NCI-H2227 treated with DMSO at 0.1 percent for 48 hours (cell line): ENCODE data around the gene CST6.
"Not testable (repeated sequence)": the region's sequence is repeated elsewhere in the genome, so short reads cannot be mapped to it uniquely, and the experiment has no call there.

Experiments used
- DNase-seq: peaks from one replicate; lab custom pipeline; 2025; lab: John Stamatoyannopoulos, UW

The CST6 gene

DNA sequence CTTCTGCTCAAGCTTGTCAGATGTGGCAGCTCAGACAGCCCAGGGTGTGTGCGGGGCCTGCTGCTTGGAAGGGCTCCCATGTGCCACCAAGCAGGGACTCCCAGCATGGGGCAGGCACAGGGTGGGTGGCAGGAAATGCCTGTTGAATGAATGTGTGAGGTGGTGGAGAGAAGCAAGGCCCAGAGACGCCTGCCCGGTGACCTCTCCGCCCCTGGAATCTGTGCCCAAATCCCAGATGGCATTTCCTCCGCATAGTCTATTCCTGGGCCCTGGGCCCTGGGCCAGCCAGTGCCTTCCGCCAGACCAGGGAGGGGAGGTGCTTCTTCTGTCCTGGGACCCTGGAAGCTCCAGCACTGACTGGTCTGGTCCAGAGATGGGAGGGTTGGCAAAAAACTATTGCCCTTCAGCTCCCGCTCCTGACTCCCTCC is 3.7 kb downstream of the CST6 start:
- DNase-seq, result no peak

GRCh38 chr11:66015936-66016792 is 4.4 kb downstream of the CST6 start:
- no peak for DNase-seq

- no peak for DNase-seq
These were observed 5.0 kb downstream of the CST6 start for GRCh38 chr11:66016793-66017177.

- no peak for DNase-seq
These were observed 5.5 kb downstream of the CST6 start for GRCh38 chr11:66017321-66017720.

DNA sequence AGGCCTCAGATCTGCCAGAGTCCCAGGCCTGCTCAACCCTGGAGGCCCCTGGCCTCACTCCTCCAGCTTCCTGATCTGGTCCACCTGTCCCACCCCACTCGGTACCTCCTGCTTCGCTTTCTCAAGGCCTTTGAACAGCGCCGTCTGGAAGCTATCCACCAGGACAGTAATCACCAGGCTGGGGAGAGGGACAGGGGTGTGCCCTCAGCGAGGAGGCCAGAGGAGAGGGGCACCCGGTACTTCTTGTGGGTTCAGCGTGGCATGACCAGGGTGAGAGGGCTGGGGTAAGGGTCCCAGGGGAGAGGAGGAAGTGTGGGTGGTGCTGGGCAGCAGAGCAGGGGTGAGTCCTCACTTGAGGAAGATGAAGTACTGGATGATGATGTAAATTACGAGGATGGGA is 8.4 kb downstream of the CST6 start:
- DNase-seq, result no peak

DNA sequence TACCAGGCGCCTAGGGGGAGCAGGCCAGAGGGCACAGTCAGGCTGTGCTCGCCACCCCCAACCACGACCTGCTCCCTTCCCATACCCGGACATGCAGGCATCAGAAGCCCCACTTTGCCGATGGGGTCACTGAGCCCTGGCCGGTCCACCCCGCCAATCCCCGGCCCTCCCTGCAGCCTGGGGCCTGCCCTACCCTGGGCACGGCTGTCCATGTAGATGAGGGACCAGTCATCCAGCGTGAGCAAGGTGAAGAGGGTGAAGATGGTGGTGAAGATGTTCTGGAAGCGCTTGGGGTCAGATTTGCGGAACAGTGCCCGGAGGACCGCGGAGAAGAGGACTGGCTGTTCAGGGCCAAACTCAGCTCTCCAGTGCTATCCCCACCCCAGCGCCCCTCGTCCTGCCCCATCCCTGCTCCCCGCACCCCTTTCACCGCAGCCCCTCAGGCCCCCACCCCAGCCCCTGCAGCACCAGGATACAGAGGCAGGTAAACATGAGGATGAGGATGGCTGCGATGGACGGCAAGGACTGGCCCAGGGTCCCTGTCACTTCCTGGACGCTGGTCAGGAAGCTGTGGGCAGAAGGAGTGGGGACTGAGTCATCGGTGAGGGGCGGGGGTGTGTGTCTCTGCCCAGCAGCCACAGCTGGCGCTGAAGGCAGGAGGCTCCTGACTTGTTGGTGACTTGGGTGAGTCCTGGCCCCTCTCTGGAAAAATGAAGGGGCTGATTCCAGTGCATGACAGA is 9.0 kb downstream of the CST6 start:
- DNase-seq, result no peak

- DNase-seq, result peak; percentile 52
These were observed 10.8 kb downstream of the CST6 start for GRCh38 chr11:66022401-66023185.

GRCh38 chr11:66023186-66023440 is 11.3 kb downstream of the CST6 start:
- DNase-seq, result not testable (repeated sequence)

DNA sequence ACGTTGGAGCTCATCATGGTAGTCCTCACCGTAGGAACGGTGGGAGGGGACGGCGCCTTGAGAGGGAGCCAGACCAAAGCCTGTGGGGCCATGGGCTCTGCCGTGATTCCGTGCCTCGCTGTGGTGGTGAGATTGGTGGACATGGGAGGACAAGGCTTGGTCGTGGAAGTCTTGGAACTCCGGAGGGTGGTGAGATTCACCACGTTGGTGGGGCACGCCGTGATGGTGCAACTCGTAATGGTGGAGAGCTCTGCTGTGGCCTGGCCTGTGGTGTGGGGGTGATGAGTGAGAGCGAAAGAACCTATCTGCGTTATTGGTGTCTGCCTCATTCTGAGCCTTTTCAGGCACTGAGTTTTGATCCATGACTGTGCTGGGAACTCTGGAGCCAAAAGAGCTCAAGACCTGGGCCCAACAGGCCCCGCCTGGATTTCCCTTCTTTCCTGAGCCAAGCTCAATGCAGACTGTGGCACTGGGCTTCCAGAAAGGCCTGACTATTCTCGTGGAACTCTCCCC is 14.3 kb downstream of the CST6 start, which contains the start of gene CATSPER1:
CATSPER1 (minus strand) TSS at position 463 of the 513 bp plus-strand sequence; CDS start at position 363, 100 bp downstream.
- no peak for DNase-seq

- DNase-seq, result no peak
These were observed 21.3 kb downstream of the CST6 start for GRCh38 chr11:66032957-66033735.

- DNase-seq, result no peak
These were observed 24.0 kb downstream of the CST6 start for GRCh38 chr11:66035653-66036333.

DNA sequence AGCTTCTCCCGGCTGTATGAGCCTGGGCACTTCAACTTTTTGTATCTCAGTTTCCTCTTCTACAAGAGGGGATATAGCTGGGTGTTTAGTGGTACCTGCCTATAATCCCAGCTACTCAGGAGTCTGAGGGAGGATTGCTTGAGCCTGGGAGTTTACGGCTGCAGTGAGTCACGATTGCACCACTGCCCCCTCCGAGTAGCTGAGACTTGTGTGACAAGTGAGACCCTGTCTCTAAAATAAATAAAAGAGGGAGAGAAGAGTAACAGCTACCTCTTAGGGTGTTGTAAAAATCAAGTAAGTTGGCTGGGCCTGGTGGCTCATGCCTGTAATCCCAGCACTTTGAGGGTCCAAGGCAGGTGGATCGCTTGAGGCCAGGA is 24.5 kb downstream of the CST6 start:
- DNase-seq, result no peak

DNA sequence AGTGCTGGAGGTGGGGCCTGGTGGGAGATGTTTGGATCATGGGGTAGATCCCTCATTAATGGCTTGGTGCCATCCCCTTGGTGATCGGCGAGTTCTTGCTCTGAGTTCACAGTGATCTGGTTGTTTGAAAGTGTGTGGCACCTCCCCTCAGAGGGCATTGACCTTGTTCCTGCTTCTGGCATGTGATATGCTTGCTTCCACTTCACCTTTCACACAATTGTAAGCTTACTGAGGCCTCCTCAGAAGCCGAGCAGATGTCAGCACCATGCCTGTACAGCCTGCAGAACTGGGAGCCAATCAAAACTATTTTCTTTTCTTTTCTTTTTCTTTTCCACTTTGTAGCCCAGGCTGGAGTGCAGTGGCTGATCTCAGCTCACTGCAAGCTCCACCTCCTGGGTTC is 25.5 kb downstream of the CST6 start:
- DNase-seq, result no peak

DNA sequence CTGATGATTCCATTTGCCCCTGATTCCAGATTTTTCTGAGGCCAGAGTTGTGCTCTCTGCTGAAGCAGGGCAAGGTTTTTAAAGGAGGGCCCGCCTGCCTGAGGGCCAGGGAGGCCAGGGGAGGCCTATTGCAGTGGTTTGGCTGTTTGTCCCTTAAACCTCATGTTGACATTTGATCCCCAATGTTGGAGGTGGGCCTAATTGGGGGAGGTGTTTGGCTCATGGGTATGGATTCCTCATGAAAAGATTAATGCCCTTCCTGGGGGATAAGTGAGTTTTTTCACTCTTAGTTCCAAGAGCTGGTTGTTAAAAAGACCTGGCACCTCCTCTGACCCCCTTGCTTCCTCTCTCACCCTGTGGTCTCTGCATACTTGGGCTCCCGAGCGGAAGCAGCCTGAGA is 28.0 kb downstream of the CST6 start:
- DNase-seq, result no peak

GRCh38 chr11:66042227-66042995 is 30.6 kb downstream of the CST6 start:
- no peak for DNase-seq

DNA sequence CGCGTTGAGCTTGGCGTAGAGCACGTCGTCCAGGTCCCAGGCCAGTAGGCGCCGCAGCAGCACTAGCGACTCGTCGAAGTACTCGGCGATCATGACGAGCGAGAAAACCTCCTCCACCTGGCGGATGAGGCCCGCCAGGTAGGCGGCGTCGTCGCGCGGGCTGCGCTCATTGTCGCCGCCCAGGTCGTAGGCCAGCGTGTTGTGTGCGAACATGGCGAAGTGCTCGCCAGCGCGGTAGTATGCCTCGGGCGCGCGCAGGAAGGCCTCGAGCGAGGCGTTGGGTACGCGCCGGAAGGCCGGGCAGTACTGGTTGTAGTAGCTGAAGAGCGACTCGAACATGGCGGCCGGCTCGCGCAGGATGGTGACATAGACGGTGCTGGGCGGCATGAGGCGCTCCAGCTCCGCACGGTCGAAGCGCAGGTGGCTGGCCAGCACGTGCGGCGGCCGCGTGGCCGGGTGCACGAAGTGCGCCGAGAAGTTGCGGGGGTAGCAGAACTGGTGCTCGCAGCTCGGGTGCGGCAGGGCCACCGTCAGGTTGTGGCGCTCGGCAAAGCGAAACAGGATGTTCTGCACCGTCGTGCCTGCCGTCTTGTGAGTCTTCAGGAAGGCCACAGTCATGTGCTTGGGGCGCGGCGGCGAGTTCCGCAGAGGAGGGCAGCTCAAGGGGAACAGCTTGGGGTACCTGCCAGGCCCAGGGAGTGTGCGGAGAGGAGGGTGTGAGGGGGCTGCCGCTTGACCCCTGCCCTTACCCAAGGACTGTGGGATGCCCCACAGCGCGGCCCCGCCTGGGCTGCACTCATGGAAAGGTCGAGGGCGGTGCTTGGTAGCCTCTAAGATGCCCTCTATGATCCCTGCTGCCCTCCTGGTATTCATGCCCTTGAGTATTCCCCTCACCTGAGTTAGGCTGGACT is 31.4 kb downstream of the CST6 start:
- no peak for DNase-seq

GRCh38 chr11:66044757-66045156 is 32.9 kb downstream of the CST6 start:
- DNase-seq, result no peak

DNA sequence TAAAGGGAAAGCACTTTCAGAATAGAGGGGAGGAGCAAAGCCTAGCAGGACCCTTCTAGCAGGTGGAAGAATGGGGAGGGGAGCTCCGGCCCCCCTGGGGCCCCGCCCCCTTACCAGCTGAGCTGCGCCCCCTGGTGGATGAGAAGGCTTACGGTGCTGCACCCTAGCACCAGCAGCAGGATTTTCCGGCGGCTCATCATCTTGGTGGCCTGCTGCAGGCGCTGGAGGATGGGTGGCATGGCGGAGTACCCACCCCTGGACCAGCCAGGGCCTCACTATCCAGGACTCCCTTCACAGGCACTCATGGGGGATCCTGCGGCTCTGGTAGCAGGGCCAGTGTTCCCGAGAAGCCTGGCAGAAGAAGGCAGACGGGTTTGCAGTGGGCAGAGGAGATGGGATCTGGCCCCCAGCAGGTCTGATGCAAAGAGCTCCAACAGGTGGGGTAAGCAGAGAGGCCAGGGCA is 33.4 kb downstream of the CST6 start:
- DNase-seq, result peak; percentile 9

DNA sequence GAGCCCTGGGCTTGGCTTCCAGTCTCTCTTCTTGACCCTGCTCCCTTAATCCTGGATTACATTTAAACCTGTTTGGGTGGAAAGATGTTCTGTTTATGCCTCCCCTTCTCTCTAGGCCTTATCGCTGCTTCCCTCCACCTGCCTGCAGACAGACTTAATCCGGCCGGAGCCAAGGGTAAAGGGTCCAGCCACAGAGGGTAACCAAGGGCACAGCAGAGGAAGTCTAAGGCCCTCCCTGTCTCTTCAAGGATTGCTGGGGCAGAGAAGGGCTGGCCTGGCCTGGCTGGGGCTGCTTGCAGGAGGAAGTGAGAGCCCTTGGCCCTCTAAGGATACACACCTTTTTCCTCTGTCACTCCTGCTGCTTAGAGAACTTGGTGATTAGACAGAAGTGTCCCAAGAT is 35.1 kb downstream of the CST6 start:
- no peak for DNase-seq
